HepG2 (cell line): ENCODE measurements around the gene RPL19. TPM values are rescaled to one million over a fixed set of nuclear protein-coding genes. Genes with fewer than 3 reads are reported as not detected.

Experiments
- ATAC-seq: fragments of 200-7000 bp; cut with Tn5 transposase; 3 replicates; pipeline ENCODE4 v1.9.1; 2020; ENCODE audit warnings: mild to moderate bottlenecking, moderate library complexity
- BruUV-seq: library from RNA; stranded (reverse); fragments of 400-500 nt; replicated peaks from 2 replicates; lab custom pipeline; 2021; lab: Mats Ljungman, UMichigan
- CTCF ChIA-PET: fragments of 300-600 bp; formaldehyde crosslinking; extraction: SDS; loops from one replicate; lab custom pipeline; 2021; ENCODE audit warnings: low total read pairs, inconsistent platforms, low intra/inter-chr PET ratio; lab: Yijun Ruan, JAX
- POLR2A ChIA-PET: fragments of 350-600 bp; sonication (Branson Sonifier 250); formaldehyde crosslinking; loops from one replicate; lab custom pipeline; 2020; ENCODE audit warnings: antibody characterized with exemption, inconsistent platforms; lab: Yijun Ruan, JAX
- DNase-seq: peaks from one replicate; pipeline ENCODE4 v3.0.0-alpha.2; 2015; ENCODE audit warnings: low spot score
- FAIRE-seq: peaks from 3 replicates; lab custom pipeline; 2011; peaks lifted over from hg19 to GRCh38; lab: Jason Lieb, UNC
- H2AFZ ChIP-seq: one replicate; pipeline ENCODE4 v1.6.1; 2011; ENCODE audit warnings: low read length, inconsistent platforms
- H3K27ac ChIP-seq: fragments of 300-600 bp; 3 replicates; pipeline ENCODE4 v1.8.0; 2011; ENCODE audit warnings: mixed run types, mild to moderate bottlenecking, mixed read lengths, low read length, inconsistent platforms; ENCODE audit not compliant: insufficient read depth; ENCODE audit errors: extremely low read length
- H3K27me3 ChIP-seq, 2 experiments: fragments of 200-600 bp in 1 of 2; 2 replicates in 1 of 2; 3 replicates in 1 of 2; pipeline versions ENCODE4 v1.6.0 to v1.8.0; 2011; ENCODE audit warnings: low read length in 2 of 2, mild to moderate bottlenecking in 2 of 2, moderate library complexity in 2 of 2, inconsistent platforms in 1 of 2; ENCODE audit not compliant: insufficient read depth in 2 of 2, control insufficient read depth in 1 of 2
- H3K36me3 ChIP-seq, 2 experiments: fragments of 200-600 bp in 1 of 2; replicated peaks in 1 of 2; 2 replicates in 1 of 2; 3 replicates in 1 of 2; pipeline versions ENCODE4 v1.5.1 to v1.8.0; 2011; ENCODE audit warnings: low read length in 2 of 2, inconsistent platforms in 1 of 2; ENCODE audit not compliant: insufficient read depth in 2 of 2, control insufficient read depth in 1 of 2
- H3K4me1 ChIP-seq: 2 replicates; pipeline ENCODE4 v1.5.1; 2012; ENCODE audit warnings: low read length, inconsistent platforms; ENCODE audit not compliant: insufficient read depth
- H3K4me2 ChIP-seq: 2 replicates; pipeline ENCODE4 v1.6.0; 2011; ENCODE audit warnings: low read depth, low read length, inconsistent platforms
- H3K4me3 ChIP-seq, 3 experiments: fragments of 200-600 bp in 1 of 3; sonication (generic), shearing (Covaris generic) in 1 of 3; replicated peaks in 1 of 3; 2 replicates each; pipeline ENCODE4 v1.5.1; 2011 to 2016; ENCODE audit warnings: low read length in 3 of 3, inconsistent platforms in 2 of 3, low read depth in 2 of 3, mild to moderate bottlenecking in 2 of 3, control low read depth in 1 of 3, mixed read lengths in 1 of 3; ENCODE audit not compliant: insufficient read depth in 1 of 3
- H3K79me2 ChIP-seq: one replicate; pipeline ENCODE4 v1.6.1; 2011; ENCODE audit warnings: low read length, inconsistent platforms; ENCODE audit not compliant: insufficient read depth
- H3K9ac ChIP-seq: 2 replicates; pipeline ENCODE4 v1.6.0; 2011; ENCODE audit warnings: mild to moderate bottlenecking, low read depth, low read length, inconsistent platforms; ENCODE audit not compliant: insufficient read depth
- H3K9me3 ChIP-seq: 2 replicates; pipeline ENCODE4 v1.5.1; 2012; ENCODE audit warnings: mild to moderate bottlenecking, low read length
- H4K20me1 ChIP-seq: 2 replicates; pipeline ENCODE4 v1.6.0; 2011; ENCODE audit warnings: inconsistent platforms, mild to moderate bottlenecking, low read length, moderate library complexity; ENCODE audit not compliant: insufficient read depth
- ADNP ChIP-seq: sonication (generic); formaldehyde crosslinking; IDR thresholded peaks from 2 replicates; pipeline ENCODE4 v1.4.0; 2020; ENCODE audit warnings: missing genetic modification reagents
- EZH2 ChIP-seq: conservative IDR thresholded peaks from 2 replicates; pipeline ENCODE4 v1.6.1; 2012; ENCODE audit warnings: mild to moderate bottlenecking, low read depth, low read length, moderate library complexity
- MEIS1 ChIP-seq: sonication (generic); formaldehyde crosslinking; IDR thresholded peaks from 2 replicates; pipeline ENCODE4 v1.9.0; 2021; ENCODE audit warnings: mild to moderate bottlenecking, missing genetic modification reagents, moderate library complexity, borderline replicate concordance
- RAD21 ChIP-seq: fragments of 450-650 bp; formaldehyde crosslinking; IDR thresholded peaks from 2 replicates; pipeline ENCODE4 v1.5.0; 2020; ENCODE audit warnings: mild to moderate bottlenecking
- SAP130 ChIP-seq: IDR thresholded peaks from 2 replicates; pipeline ENCODE4 v1.6.1; 2016; ENCODE audit warnings: low read depth
- ZNF383 ChIP-seq: sonication (generic); formaldehyde crosslinking; IDR thresholded peaks from 2 replicates; pipeline ENCODE4 v1.4.0; 2020; ENCODE audit warnings: missing genetic modification reagents, mild to moderate bottlenecking, borderline replicate concordance
- ZNF431 ChIP-seq: sonication (generic); formaldehyde crosslinking; IDR thresholded peaks from 2 replicates; pipeline ENCODE4 v1.9.0; 2022; ENCODE audit warnings: missing genetic modification reagents, low read depth, mild to moderate bottlenecking, borderline replicate concordance
- WGBS: methylation state at CpG from one replicate; pipeline ENCODE4 v1.1.6; 2017; ENCODE audit warnings: low lambda C conversion rate; 5-methylcytosine and 5-hydroxymethylcytosine counted together
- in situ Hi-C: cut with HindIII; loops from 2 replicates; pipeline ENCODE4 v1.10.0; 2017; ENCODE audit warnings: low pct_unique_long_range_greater_than_20kb; ENCODE audit not compliant: extremely low pct_ligation_motif_present
- intact Hi-C: fragments of 100-400 bp; cut with micrococcal nuclease; formaldehyde crosslinking; loops from one replicate; pipeline ENCODE4 v1.10.0; 2022; ENCODE audit not compliant: unreplicated experiment
- polyA plus RNA-seq, 8 experiments: library from polyadenylated mRNA; depleted of rRNA in 3 of 8; stranded (reverse) in 7 of 8; unstranded in 1 of 8; fragments of >200 nt; fragmentation: Illumina TruSeq in 4 of 8; extraction: Trizol in 4 of 8; gene quantifications; 2 replicates each; pipeline versions ENCODE4 v1.2.1 to v1.2.3, GENCODE V29; 2011 to 2016; ENCODE audit warnings: low read depth in 4 of 8, missing spikeins in 1 of 8, mixed read lengths in 1 of 8; ENCODE audit not compliant: insufficient read depth in 1 of 8
- total RNA-seq, 5 experiments: library from RNA; depleted of rRNA; stranded (reverse); fragments of >200 nt; fragmentation: Illumina TruSeq; extraction: Trizol; gene quantifications; 2 replicates each; pipeline ENCODE4 v1.2.3, GENCODE V29; 2016; ENCODE audit warnings: low read depth in 1 of 5
- TF ChIP-seq, protein P1 (sequence below): sonication (generic); formaldehyde crosslinking; IDR thresholded peaks from 2 replicates; pipeline ENCODE4 v1.8.0; 2022; ENCODE audit warnings: missing genetic modification reagents, low read depth, mild to moderate bottlenecking, borderline replicate concordance
- TF ChIP-seq, protein P2 (sequence below): sonication (generic); formaldehyde crosslinking; IDR thresholded peaks from 2 replicates; pipeline ENCODE4 v1.9.0; 2022; ENCODE audit warnings: low read depth, missing genetic modification reagents
- TF ChIP-seq, protein P3 (sequence below), 2 experiments: sonication (generic) in 1 of 2; formaldehyde crosslinking in 1 of 2; IDR thresholded peaks; 2 replicates each; pipeline versions ENCODE4 v1.4.0 to v1.6.1; 2018 to 2020; ENCODE audit warnings: missing genetic modification reagents in 2 of 2, borderline replicate concordance in 1 of 2, low read depth in 1 of 2, mild to moderate bottlenecking in 1 of 2, missing biosample characterization in 1 of 2
- TF ChIP-seq, protein P4 (sequence below): sonication (generic); formaldehyde crosslinking; IDR thresholded peaks from 2 replicates; pipeline ENCODE4 v1.4.0; 2020; ENCODE audit warnings: missing genetic modification reagents
- TF ChIP-seq, protein P5 (sequence below): sonication (generic); formaldehyde crosslinking; conservative IDR thresholded peaks from 2 replicates; pipeline ENCODE4 v1.8.0; 2022; ENCODE audit warnings: mild to moderate bottlenecking, moderate library complexity, missing genetic modification reagents

RPL19 gene
- total and polyA plus RNA-seq, 2 of the 13 experiments (the other 11 are each of a cell fraction or from before 2014, with no cell fraction given), result 2,522 to 2,768 TPM

DNA sequence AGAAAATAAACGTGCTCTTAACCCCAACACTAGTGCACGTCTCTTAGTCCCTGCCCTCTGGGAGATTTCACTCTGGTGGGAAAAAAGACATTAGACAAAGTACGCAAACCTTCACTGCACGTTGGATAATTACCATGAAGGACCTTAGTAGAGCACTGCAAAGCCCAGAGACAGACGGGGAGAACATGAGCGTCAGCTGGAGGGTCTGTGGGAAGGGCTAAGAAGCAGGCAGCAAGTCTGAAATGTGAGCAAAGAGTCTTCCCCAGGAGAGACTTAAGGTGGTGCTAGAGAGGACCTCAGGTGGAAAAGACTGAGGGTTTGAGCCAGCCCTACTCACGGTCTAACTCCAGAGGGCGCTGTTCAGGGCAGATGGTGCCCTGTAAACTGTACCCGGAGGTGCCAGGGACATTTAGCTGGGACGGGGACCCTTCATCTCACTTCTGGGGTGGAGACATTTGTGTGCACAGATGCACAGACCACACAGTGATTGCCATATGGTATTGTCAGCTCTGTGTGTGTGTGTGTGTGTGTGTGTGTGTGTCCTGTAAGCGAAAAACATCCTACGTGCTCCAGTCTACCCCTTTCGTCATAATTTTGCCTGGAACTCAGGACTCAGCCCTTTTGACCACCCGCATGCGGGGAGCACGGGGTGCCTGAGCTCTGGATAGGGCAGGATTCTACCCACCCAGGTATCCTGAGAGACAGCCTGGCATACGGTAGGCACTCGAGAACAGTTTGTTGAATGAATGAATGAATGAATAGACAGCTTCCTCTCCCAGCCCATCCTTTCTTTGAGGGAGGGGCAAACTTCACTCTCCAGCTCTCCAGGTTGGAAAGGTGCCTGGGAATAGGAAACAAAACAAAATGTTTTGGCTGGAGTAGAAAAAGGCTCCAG lies 35.7 kb downstream of the RPL19 start:
- peaks cover 14% of the 10 kb centered on the region; the same call in 1 of the 2 replicates for H3K4me1 ChIP-seq
- POLR2A ChIA-PET, result interaction anchor here (1.9 kb wide), 1 partner anchor 36 kb away, joined by 7 read pairs; the partner anchor contains the start of gene RPL19
- H3K9ac ChIP-seq, result no peak overlapping the region
- DNase-seq, result peak; percentile 60
- no peaks in the 10 kb centered on the region for H3K36me3 ChIP-seq
- peak; percentile 55 for ATAC-seq
- no peaks in the 10 kb centered on the region for H4K20me1 ChIP-seq
- no peak overlapping the region for H3K27ac ChIP-seq
- no peak overlapping the region for H3K4me2 ChIP-seq
- no peak overlapping the region for H2AFZ ChIP-seq
- no peak overlapping the region for H3K4me3 ChIP-seq
- intact Hi-C loops, result loop anchor here (10.0 kb wide), 1 partner anchor 251 kb away; no protein-coding TSS in a partner anchor
- H3K27me3 ChIP-seq, result peaks cover 2 to 24% of the 10 kb centered on the region in 2 experiments; a peak in 4 of 5 replicates
- CTCF ChIA-PET, result interaction anchor here (1.4 to 1.5 kb wide), 3 partner anchors 9 to 41 kb away, joined by 3 to 7 read pairs (median 4); no protein-coding TSS in a partner anchor
- in situ Hi-C loops, result no loop called here
- no TSS peak for BruUV-seq
- no peaks in the 10 kb centered on the region for H3K79me2 ChIP-seq
- peak; percentile 75 for FAIRE-seq
- H3K9me3 ChIP-seq, result no peaks in the 10 kb centered on the region
- WGBS, result 23% methylated on average over 15 of the region's 18 CpGs
- peak; percentile 18; the same call in 1 of the 2 replicates for TF ChIP-seq RAD21
- TF ChIP-seq, protein P1, sequence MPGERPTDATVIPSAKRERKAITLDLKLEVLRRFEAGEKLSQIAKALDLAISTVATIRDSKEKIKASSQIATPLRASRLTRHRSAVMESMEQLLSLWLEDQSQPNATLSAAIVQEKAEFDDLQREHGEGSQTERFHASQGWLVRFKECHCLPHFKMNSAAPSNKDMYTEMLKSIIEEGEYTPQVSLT, result no peak
- TF ChIP-seq, protein P2, sequence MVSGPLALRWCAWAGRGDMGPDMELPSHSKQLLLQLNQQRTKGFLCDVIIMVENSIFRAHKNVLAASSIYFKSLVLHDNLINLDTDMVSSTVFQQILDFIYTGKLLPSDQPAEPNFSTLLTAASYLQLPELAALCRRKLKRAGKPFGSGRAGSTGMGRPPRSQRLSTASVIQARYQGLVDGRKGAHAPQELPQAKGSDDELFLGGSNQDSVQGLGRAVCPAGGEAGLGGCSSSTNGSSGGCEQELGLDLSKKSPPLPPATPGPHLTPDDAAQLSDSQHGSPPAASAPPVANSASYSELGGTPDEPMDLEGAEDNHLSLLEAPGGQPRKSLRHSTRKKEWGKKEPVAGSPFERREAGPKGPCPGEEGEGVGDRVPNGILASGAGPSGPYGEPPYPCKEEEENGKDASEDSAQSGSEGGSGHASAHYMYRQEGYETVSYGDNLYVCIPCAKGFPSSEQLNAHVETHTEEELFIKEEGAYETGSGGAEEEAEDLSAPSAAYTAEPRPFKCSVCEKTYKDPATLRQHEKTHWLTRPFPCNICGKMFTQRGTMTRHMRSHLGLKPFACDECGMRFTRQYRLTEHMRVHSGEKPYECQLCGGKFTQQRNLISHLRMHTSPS, result 0 out of 2 replicates have a peak, but pooled peaks have one; percentile 22
- TF ChIP-seq EZH2, result no peak
- TF ChIP-seq MEIS1 (CRISPR knock-in tag), result no peak
- TF ChIP-seq ADNP (CRISPR knock-in tag), result peak; percentile 71; the same call in 1 of the 2 replicates
- TF ChIP-seq, protein P3, sequence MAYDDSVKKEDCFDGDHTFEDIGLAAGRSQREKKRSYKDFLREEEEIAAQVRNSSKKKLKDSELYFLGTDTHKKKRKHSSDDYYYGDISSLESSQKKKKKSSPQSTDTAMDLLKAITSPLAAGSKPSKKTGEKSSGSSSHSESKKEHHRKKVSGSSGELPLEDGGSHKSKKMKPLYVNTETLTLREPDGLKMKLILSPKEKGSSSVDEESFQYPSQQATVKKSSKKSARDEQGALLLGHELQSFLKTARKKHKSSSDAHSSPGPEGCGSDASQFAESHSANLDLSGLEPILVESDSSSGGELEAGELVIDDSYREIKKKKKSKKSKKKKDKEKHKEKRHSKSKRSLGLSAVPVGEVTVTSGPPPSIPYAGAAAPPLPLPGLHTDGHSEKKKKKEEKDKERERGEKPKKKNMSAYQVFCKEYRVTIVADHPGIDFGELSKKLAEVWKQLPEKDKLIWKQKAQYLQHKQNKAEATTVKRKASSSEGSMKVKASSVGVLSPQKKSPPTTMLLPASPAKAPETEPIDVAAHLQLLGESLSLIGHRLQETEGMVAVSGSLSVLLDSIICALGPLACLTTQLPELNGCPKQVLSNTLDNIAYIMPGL (CRISPR knock-in tag; IDR thresholded peaks at IDR 0.05; ENCODE audit: borderline replicate concordance in 1 of 2, low read depth in 1 of 2), result peak; percentile 63; a peak in 3 of 4 replicates
- no peak for TF ChIP-seq ZNF383 (CRISPR knock-in tag)
- no peak for TF ChIP-seq ZNF431 (CRISPR knock-in tag)
- 0 out of 2 replicates have a peak, but pooled peaks have one; percentile 18 for TF ChIP-seq SAP130 (CRISPR knock-in tag)
- TF ChIP-seq, protein P4, sequence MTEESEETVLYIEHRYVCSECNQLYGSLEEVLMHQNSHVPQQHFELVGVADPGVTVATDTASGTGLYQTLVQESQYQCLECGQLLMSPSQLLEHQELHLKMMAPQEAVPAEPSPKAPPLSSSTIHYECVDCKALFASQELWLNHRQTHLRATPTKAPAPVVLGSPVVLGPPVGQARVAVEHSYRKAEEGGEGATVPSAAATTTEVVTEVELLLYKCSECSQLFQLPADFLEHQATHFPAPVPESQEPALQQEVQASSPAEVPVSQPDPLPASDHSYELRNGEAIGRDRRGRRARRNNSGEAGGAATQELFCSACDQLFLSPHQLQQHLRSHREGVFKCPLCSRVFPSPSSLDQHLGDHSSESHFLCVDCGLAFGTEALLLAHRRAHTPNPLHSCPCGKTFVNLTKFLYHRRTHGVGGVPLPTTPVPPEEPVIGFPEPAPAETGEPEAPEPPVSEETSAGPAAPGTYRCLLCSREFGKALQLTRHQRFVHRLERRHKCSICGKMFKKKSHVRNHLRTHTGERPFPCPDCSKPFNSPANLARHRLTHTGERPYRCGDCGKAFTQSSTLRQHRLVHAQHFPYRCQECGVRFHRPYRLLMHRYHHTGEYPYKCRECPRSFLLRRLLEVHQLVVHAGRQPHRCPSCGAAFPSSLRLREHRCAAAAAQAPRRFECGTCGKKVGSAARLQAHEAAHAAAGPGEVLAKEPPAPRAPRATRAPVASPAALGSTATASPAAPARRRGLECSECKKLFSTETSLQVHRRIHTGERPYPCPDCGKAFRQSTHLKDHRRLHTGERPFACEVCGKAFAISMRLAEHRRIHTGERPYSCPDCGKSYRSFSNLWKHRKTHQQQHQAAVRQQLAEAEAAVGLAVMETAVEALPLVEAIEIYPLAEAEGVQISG (CRISPR knock-in tag), result peak; percentile 59; the same call in 1 of the 2 replicates
- TF ChIP-seq, protein P5, sequence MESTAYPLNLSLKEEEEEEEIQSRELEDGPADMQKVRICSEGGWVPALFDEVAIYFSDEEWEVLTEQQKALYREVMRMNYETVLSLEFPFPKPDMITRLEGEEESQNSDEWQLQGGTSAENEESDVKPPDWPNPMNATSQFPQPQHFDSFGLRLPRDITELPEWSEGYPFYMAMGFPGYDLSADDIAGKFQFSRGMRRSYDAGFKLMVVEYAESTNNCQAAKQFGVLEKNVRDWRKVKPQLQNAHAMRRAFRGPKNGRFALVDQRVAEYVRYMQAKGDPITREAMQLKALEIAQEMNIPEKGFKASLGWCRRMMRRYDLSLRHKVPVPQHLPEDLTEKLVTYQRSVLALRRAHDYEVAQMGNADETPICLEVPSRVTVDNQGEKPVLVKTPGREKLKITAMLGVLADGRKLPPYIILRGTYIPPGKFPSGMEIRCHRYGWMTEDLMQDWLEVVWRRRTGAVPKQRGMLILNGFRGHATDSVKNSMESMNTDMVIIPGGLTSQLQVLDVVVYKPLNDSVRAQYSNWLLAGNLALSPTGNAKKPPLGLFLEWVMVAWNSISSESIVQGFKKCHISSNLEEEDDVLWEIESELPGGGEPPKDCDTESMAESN (CRISPR knock-in tag), result no peak
